Activated CD4-positive, CD25-positive, alpha-beta regulatory T cell (primary cell): ENCODE data around the gene MED13.

Experiments used
- DNase-seq, 4 experiments: peaks; one replicate each; lab custom pipeline; 2025; lab: John Stamatoyannopoulos, UW

Gene MED13

GRCh38 chr17:62064791-62065563, at the start of gene MED13:
Gene MED13 (minus strand): TSS chr17:62065278. CDS start chr17:62065205, 73 bp downstream.
- peak; percentile 33 to 53 (median 44) for DNase-seq

- DNase-seq = no peak
Observed at GRCh38 chr17:62112229-62112628, 47.2 kb upstream of the MED13 start.

- no peak for DNase-seq
Observed at GRCh38 chr17:62111562-62112171, 46.6 kb upstream of the MED13 start.

- no peak for DNase-seq
Observed at GRCh38 chr17:62110923-62111484, 45.9 kb upstream of the MED13 start.

GRCh38 chr17:62109924-62110323, 44.8 kb upstream of the MED13 start:
- no peak for DNase-seq

- peak in 1 of 4 experiments; percentile 16 for DNase-seq
Observed at GRCh38 chr17:62109378-62109902, 44.4 kb upstream of the MED13 start.

- no peak for DNase-seq
Observed at GRCh38 chr17:62105861-62106260, 40.8 kb upstream of the MED13 start.

GRCh38 chr17:62105357-62105756, 40.3 kb upstream of the MED13 start:
- DNase-seq = no peak

GRCh38 chr17:62101515-62101914, 36.4 kb upstream of the MED13 start:
- DNase-seq = no peak

- DNase-seq = no peak
Observed at GRCh38 chr17:62101090-62101489, 36.0 kb upstream of the MED13 start.

- no peak for DNase-seq
Observed at GRCh38 chr17:62100055-62100454, 35.0 kb upstream of the MED13 start.

GRCh38 chr17:62099532-62099931, 34.5 kb upstream of the MED13 start:
- DNase-seq = no peak

GRCh38 chr17:62098623-62099231, 33.6 kb upstream of the MED13 start:
- no peak for DNase-seq

GRCh38 chr17:62096401-62096670, 31.3 kb upstream of the MED13 start:
- no peak for DNase-seq

GRCh38 chr17:62094175-62094574, 29.1 kb upstream of the MED13 start:
- DNase-seq = no peak

- no peak for DNase-seq
Observed at GRCh38 chr17:62093188-62094155, 28.4 kb upstream of the MED13 start.

GRCh38 chr17:62092784-62093183, 27.7 kb upstream of the MED13 start:
- no peak for DNase-seq

- DNase-seq = no peak
Observed at GRCh38 chr17:62091804-62092203, 26.7 kb upstream of the MED13 start.

GRCh38 chr17:62090868-62091267, 25.8 kb upstream of the MED13 start:
- DNase-seq = no peak

- DNase-seq = no peak
Observed at GRCh38 chr17:62090021-62090824, 25.1 kb upstream of the MED13 start.

- no peak for DNase-seq
Observed at GRCh38 chr17:62089334-62089733, 24.3 kb upstream of the MED13 start.
